Stomach smooth muscle (tissue), 2 donors: ENCODE measurements around the gene TMEM154.

Source experiments
- H3K27ac ChIP-seq: one replicate; pipeline ENCODE4 v1.7.0; 2013; ENCODE audit warnings: mild to moderate bottlenecking, low read length, inconsistent platforms
- H3K27me3 ChIP-seq, 2 donors: one replicate each; pipeline ENCODE4 v1.7.0; 2013; ENCODE audit warnings: low read length in 2 of 2; ENCODE audit not compliant: insufficient read depth in 2 of 2, control insufficient read depth in 1 of 2
- H3K36me3 ChIP-seq, 2 donors: one replicate each; pipeline ENCODE4 v1.7.0; 2013; ENCODE audit warnings: low read length in 2 of 2; ENCODE audit not compliant: control insufficient read depth in 2 of 2, insufficient read depth in 2 of 2
- H3K4me1 ChIP-seq: one replicate; pipeline ENCODE4 v1.7.0; 2013; ENCODE audit warnings: low read length; ENCODE audit not compliant: control insufficient read depth, insufficient read depth
- H3K4me3 ChIP-seq, 2 donors: one replicate each; pipeline ENCODE4 v1.7.0; 2013; ENCODE audit warnings: low read length in 2 of 2
- H3K9ac ChIP-seq, 2 donors: one replicate each; pipeline ENCODE4 v1.7.0; 2013; ENCODE audit warnings: low read length in 2 of 2, mild to moderate bottlenecking in 1 of 2
- H3K9me3 ChIP-seq, 2 donors: one replicate each; pipeline ENCODE4 v1.7.0; 2013; ENCODE audit warnings: low read length in 2 of 2; ENCODE audit not compliant: control insufficient read depth in 2 of 2
- donor health status: healthy.
- donor health status: Pancreatic carcinoma.

The TMEM154 gene

DNA sequence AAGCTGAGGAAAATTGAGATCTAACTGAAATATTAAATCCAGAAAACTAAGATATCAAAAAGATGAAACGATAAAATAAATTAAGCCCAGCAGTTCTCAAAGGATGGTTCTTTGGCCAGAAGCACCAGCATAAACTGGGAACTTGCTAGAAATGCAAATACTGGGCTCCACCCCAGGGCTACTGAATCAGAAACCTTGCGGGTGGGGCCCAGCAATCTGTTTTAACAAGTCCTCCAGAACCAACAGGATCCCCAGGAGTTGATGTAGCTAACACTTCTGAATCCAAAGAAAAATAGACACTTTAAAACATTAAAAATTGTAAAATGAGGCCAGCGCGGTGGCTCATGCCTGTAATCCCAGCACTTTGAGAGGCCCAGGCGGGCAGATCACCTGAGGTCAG, 14.1 kb upstream of the TMEM154 start:
- Histone ChIP-seq H3K4me3 (no peak overlapping the region), H3K36me3 (no peaks in the 10 kb centered on the region), H3K9ac (no peak overlapping the region), H3K9me3 (no peaks in the 10 kb centered on the region), H3K4me1 (no peaks in the 10 kb centered on the region), H3K27ac (no peak overlapping the region), H3K27me3 (no peaks in the 10 kb centered on the region)

DNA sequence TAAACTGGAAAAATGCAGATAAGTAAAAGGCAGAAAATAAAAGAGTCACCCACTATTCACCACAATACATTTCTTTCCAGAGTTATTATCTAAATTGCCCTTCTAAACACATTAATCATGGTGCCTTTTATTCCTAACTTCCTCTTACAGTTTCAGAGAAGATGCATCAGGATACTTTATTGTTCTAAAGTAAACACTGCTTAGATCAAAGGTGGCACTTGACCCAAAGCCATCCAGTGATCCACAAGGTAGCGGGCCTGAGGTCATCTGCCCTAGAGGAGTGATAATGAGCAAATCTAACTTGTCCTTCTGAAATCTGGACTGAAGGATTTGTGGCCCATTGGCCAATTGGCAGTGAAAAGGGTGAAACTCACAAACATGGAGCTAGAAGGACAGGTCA, 12.0 kb upstream of the TMEM154 start:
- no peaks in the 10 kb centered on the region for H3K9me3 ChIP-seq
- H3K27me3 ChIP-seq, result no peaks in the 10 kb centered on the region
- H3K27ac ChIP-seq, result no peak overlapping the region

GRCh38 chr4:152690706-152691651, 11.2 kb upstream of the TMEM154 start:
- Histone ChIP-seq H3K27ac (no peak overlapping the region), H3K4me3 (no peak overlapping the region), H3K27me3 (no peaks in the 10 kb centered on the region), H3K36me3 (no peaks in the 10 kb centered on the region), H3K4me1 (no peaks in the 10 kb centered on the region), H3K9me3 (no peaks in the 10 kb centered on the region), H3K9ac (no peak overlapping the region)

More for the DNA sequence above, 12.0 kb upstream of the TMEM154 start:
- H3K9ac ChIP-seq, result no peak overlapping the region
- H3K36me3 ChIP-seq, result no peaks in the 10 kb centered on the region
- no peaks in the 10 kb centered on the region for H3K4me1 ChIP-seq
- H3K4me3 ChIP-seq, result no peak overlapping the region

DNA sequence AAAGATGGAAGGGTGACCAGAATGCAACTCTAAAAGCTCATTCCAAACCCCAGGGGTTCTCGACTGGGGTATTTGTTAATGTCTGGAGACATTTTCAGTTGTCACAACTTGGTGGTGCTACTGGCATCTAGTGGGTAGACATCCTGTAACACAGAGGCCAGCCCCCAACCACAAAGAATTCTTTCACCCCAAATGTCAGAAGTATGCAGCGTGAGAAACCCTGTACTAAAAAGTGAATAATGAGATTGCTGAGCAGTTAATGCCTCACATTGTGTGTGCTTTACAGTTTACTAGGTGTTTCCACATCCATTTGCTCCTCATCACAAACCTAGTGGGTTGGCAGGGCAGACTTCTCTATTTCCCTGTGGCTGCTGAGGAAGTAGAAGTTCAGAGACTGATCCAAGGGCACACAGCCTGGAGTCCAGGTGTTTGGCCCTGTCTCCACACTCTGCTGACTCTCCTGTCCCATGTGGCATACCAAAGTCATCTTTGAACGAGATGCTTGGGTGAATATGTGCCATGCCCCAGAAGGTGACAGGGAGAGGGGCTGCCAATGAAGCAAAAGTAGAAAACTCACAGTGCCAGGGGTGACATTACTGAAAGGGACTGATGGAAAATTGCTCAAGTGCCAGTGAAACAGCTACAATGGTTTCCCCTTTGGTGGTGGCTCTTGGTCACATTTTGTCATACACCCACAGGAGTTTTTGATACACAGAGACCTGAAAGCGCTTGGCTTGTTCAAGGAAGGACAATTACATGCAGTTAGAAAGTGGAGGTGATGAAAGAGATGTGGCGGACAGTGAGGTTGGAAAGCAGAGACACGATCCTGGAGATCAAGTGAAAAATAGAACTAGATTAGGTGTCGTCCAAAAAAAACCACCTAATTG, 10.1 kb upstream of the TMEM154 start:
- Histone ChIP-seq H3K9me3 (no peaks in the 10 kb centered on the region), H3K27me3 (no peaks in the 10 kb centered on the region), H3K9ac (no peak overlapping the region), H3K36me3 (no peaks in the 10 kb centered on the region), H3K27ac (no peak overlapping the region), H3K4me3 (no peak overlapping the region), H3K4me1 (no peaks in the 10 kb centered on the region)

DNA sequence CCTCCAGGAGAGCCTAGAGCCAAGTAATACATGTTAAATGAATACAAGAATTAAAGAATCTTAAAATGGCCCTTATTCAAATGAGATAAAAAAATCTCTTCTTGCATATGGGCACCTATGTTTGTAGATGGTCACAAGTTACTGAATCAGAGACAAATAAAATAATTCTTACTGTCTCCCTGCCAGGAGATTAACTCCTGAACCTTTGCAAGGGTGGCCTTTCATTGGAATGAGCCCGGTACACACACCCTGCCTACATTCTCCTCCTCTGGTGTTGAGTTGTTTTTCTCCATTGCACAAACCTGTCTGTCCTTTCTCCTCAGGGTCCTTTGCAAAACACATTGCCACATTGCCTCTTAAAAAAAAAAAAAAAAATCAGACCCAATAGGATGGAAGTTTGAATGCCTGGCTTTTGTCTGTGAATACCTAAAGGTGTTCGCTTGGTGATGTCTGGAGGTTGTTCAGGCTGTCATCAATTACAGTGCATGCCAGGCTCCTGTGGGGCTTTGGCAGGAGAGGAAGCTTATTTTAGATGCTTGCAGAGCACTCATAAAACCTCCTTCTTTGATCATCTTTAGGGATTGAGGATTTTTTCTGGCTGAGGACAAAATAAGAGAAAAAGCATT, 8.3 kb upstream of the TMEM154 start:
- no peak overlapping the region for H3K27ac ChIP-seq
- no peak overlapping the region for H3K4me3 ChIP-seq
- H3K9me3 ChIP-seq, result no peaks in the 10 kb centered on the region
- no peaks in the 10 kb centered on the region for H3K27me3 ChIP-seq
- no peaks in the 10 kb centered on the region for H3K36me3 ChIP-seq
- no peak overlapping the region for H3K9ac ChIP-seq
- no peaks in the 10 kb centered on the region for H3K4me1 ChIP-seq

DNA sequence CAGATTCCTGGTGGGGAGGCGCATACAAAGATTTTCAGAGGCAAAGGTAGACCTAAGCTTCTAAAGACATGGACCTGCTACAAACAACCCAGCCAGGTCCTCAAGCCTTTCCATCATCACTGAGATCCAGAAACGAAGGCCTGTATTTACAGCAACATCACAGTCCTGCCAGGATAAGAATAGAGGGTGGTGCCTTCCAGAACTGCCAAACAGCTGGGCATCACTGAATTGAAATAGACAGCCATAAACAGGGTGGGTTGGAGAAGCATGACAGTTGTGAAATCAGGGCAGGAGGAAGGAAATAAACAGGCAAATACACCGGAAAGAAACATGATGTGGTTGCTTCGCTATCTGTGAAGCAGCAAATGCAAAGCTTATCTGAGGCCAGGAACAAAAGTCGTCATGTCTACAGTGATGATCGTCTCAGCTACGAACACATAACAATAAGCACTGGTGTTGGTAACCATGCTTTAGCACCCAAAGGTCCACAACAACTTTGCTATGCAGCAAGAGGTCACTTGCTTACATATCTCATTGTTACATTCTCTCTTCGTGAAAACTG, 6.7 kb upstream of the TMEM154 start:
- H3K9ac ChIP-seq, result no peak overlapping the region
- no peak overlapping the region for H3K4me3 ChIP-seq
- H3K9me3 ChIP-seq, result no peaks in the 10 kb centered on the region
- no peak overlapping the region for H3K27ac ChIP-seq
- no peaks in the 10 kb centered on the region for H3K36me3 ChIP-seq
- H3K27me3 ChIP-seq, result no peaks in the 10 kb centered on the region
- H3K4me1 ChIP-seq, result no peaks in the 10 kb centered on the region

- no peak overlapping the region for H3K9ac ChIP-seq
- H3K27me3 ChIP-seq, result no peaks in the 10 kb centered on the region
- no peaks in the 10 kb centered on the region for H3K9me3 ChIP-seq
- H3K27ac ChIP-seq, result no peak overlapping the region
- H3K36me3 ChIP-seq, result no peaks in the 10 kb centered on the region
- H3K4me3 ChIP-seq, result no peak overlapping the region
- no peaks in the 10 kb centered on the region for H3K4me1 ChIP-seq
These were observed 4.8 kb upstream of the TMEM154 start for GRCh38 chr4:152684587-152684986.

- Histone ChIP-seq H3K27me3 (no peaks in the 10 kb centered on the region), H3K36me3 (no peaks in the 10 kb centered on the region), H3K9ac (no peak overlapping the region), H3K27ac (no peak overlapping the region), H3K4me1 (no peaks in the 10 kb centered on the region), H3K4me3 (no peak overlapping the region), H3K9me3 (no peaks in the 10 kb centered on the region)
These were observed 4.2 kb upstream of the TMEM154 start for GRCh38 chr4:152684007-152684406.

- no peak overlapping the region for H3K27ac ChIP-seq
- H3K4me1 ChIP-seq, result no peaks in the 10 kb centered on the region
- H3K9ac ChIP-seq, result no peak overlapping the region
- no peaks in the 10 kb centered on the region for H3K9me3 ChIP-seq
- H3K36me3 ChIP-seq, result no peaks in the 10 kb centered on the region
- H3K4me3 ChIP-seq, result no peak overlapping the region
- H3K27me3 ChIP-seq, result no peaks in the 10 kb centered on the region
These were observed 2.5 kb upstream of the TMEM154 start for GRCh38 chr4:152682143-152682941.
